Thyroid gland (tissue), 4 donors: ENCODE measurements around the gene GUCY1A2.

ENCODE experiments used
- CTCF ChIP-seq, 6 experiments: fragments of 200-600 bp in 3 of 6; fragments of 450-650 bp in 3 of 6; sonication (generic) in 3 of 6; IDR thresholded peaks; one replicate each; pipeline ENCODE4 v1.5.1; 2016 to 2019; ENCODE audit warnings: antibody characterized with exemption in 6 of 6, mild to moderate bottlenecking in 2 of 6, inconsistent platforms in 1 of 6, moderate library complexity in 1 of 6
- POLR2A ChIP-seq, 2 donors: fragments of 450-650 bp; IDR thresholded peaks; one replicate each; pipeline ENCODE4 v1.6.1; 2017; ENCODE audit warnings: antibody characterized with exemption in 2 of 2, mild to moderate bottlenecking in 2 of 2, moderate library complexity in 1 of 2

DNA sequence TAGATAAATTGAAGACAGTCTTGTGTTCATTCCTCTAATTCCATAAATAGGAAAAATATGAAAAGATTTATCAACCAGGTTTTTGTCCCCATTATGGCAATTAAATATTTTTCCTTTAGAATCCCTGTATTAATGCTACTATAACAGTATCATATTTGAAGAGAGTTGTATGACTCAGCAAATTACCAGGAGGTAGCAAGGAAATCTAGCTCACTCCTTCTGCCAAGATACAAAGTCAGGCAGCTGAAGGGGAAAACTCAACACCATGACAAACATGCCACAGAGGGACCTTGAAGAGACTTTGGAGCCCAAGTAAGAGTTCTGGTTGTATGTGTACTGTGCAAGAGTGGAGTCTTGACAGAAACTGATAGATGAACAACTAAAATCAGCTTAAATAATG, 143.3 kb downstream of the GUCY1A2 start:
- TF ChIP-seq CTCF (IDR thresholded peaks at IDR 0.05) (no peak), POLR2A (IDR thresholded peaks at IDR 0.05) (no peak)
